Liver (tissue), 3 donors: ENCODE results near the gene ABHD14A.

Experiments
- JUND ChIP-seq, 2 donors: IDR thresholded peaks; 2 replicates each; pipeline ENCODE4 v1.6.1; 2016; ENCODE audit warnings: antibody characterized with exemption in 2 of 2
- YY1 ChIP-seq: IDR thresholded peaks from 2 replicates; pipeline ENCODE4 v1.6.1; 2016; ENCODE audit warnings: antibody characterized with exemption, mild to moderate bottlenecking
- TF ChIP-seq, protein P1 (sequence below): fragments of 150-350 bp; IDR thresholded peaks from 2 replicates; pipeline ENCODE4 v1.5.1; 2017; ENCODE audit warnings: improper control_type of control experiment, low read depth, low read length; ENCODE audit not compliant: missing input control
- donor health status: healthy.
- donor health status: healthy.

DNA sequence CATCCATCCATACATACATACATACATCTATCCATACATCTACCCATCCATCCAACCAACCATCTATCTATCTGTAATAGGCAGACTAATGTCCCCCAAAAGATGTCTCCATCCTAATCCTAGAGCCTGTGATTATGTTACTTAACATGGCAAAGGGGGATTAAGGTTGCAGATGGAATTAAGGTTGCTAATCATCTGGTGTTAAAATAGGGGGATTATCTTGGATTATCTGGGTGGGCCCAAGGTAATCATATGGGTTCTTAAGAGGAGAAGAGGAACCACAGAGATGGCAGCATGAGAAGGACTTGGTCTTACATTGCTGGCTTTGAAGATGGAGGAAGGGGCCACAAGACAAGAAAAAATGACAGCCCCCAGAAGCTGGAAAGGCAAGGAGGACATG, 35.6 kb downstream of the ABHD14A start:
- TF ChIP-seq, protein P1, sequence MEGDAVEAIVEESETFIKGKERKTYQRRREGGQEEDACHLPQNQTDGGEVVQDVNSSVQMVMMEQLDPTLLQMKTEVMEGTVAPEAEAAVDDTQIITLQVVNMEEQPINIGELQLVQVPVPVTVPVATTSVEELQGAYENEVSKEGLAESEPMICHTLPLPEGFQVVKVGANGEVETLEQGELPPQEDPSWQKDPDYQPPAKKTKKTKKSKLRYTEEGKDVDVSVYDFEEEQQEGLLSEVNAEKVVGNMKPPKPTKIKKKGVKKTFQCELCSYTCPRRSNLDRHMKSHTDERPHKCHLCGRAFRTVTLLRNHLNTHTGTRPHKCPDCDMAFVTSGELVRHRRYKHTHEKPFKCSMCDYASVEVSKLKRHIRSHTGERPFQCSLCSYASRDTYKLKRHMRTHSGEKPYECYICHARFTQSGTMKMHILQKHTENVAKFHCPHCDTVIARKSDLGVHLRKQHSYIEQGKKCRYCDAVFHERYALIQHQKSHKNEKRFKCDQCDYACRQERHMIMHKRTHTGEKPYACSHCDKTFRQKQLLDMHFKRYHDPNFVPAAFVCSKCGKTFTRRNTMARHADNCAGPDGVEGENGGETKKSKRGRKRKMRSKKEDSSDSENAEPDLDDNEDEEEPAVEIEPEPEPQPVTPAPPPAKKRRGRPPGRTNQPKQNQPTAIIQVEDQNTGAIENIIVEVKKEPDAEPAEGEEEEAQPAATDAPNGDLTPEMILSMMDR, result no peak
- TF ChIP-seq YY1 (no peak), JUND (IDR thresholded peaks at IDR 0.05) (no peak)
